SJCRH30 (cell line): Measurements from ENCODE around the gene CACNA1H. TPM values are rescaled to one million over a fixed set of nuclear protein-coding genes. Genes with fewer than 3 reads are reported as not detected.

Experiments
- DNase-seq, 2 experiments: peaks; one replicate each; pipeline ENCODE4 v3.0.0-alpha.2; 2015 to 2020
- H3K27ac ChIP-seq: fragments of 250-450 bp; sonication (Bioruptor Pico); 2 replicates; pipeline ENCODE4 v1.5.1; 2020; ENCODE audit warnings: mild to moderate bottlenecking, moderate library complexity
- H3K27me3 ChIP-seq: fragments of 250-450 bp; sonication (Bioruptor Pico); 2 replicates; pipeline ENCODE4 v1.5.1; 2020; ENCODE audit warnings: mild to moderate bottlenecking, moderate library complexity
- H3K36me3 ChIP-seq: fragments of 250-450 bp; sonication (Bioruptor Pico); 2 replicates; pipeline ENCODE4 v1.5.1; 2020; ENCODE audit warnings: mild to moderate bottlenecking, moderate library complexity
- H3K4me1 ChIP-seq: fragments of 250-450 bp; sonication (Bioruptor Pico); 2 replicates; pipeline ENCODE4 v1.5.1; 2020; ENCODE audit warnings: mild to moderate bottlenecking, moderate library complexity
- H3K4me3 ChIP-seq: fragments of 250-450 bp; sonication (Bioruptor Pico); 2 replicates; pipeline ENCODE4 v1.5.1; 2020; ENCODE audit warnings: mild to moderate bottlenecking, moderate library complexity
- H3K9me3 ChIP-seq: fragments of 250-450 bp; sonication (Bioruptor Pico); replicated peaks from 2 replicates; pipeline ENCODE4 v1.5.1; 2020; ENCODE audit warnings: mild to moderate bottlenecking, moderate library complexity
- total RNA-seq: library from RNA; depleted of rRNA; stranded (reverse); fragments of >200 nt; shearing (Covaris generic); gene quantifications from 2 replicates; pipeline ENCODE4 v1.2.3, GENCODE V29; 2014

Gene CACNA1H
- total RNA-seq, 1 experiment from 2014 or later = 1.7 TPM

- no peak overlapping the region for H3K4me3 ChIP-seq
- DNase-seq = no peak
- no peaks in the 10 kb centered on the region for H3K9me3 ChIP-seq
- no peaks in the 10 kb centered on the region for H3K36me3 ChIP-seq
- no peak overlapping the region for H3K27ac ChIP-seq
- peaks cover 9% of the 10 kb centered on the region; the same call in 1 of the 2 replicates for H3K27me3 ChIP-seq
- H3K4me1 ChIP-seq = no peaks in the 10 kb centered on the region
These were observed 49.4 kb downstream of the CACNA1H start for GRCh38 chr16:1202274-1202673.

- no peak for DNase-seq
- Histone ChIP-seq H3K27me3 (peaks cover 9% of the 10 kb centered on the region; the same call in 1 of the 2 replicates), H3K27ac (no peak overlapping the region), H3K4me1 (no peaks in the 10 kb centered on the region), H3K4me3 (no peak overlapping the region), H3K36me3 (no peaks in the 10 kb centered on the region), H3K9me3 (no peaks in the 10 kb centered on the region)
These were observed 52.0 kb downstream of the CACNA1H start for GRCh38 chr16:1204933-1205332.

GRCh38 chr16:1206326-1206725 is 53.4 kb downstream of the CACNA1H start:
- Histone ChIP-seq H3K4me1 (no peaks in the 10 kb centered on the region), H3K4me3 (no peak overlapping the region), H3K9me3 (no peaks in the 10 kb centered on the region), H3K36me3 (no peaks in the 10 kb centered on the region), H3K27me3 (peaks cover 9% of the 10 kb centered on the region; the same call in 1 of the 2 replicates), H3K27ac (no peak overlapping the region)
- no peak for DNase-seq

- Histone ChIP-seq H3K4me3 (no peak overlapping the region), H3K36me3 (no peaks in the 10 kb centered on the region), H3K4me1 (no peaks in the 10 kb centered on the region), H3K9me3 (no peaks in the 10 kb centered on the region), H3K27me3 (peaks cover 9% of the 10 kb centered on the region; the same call in 1 of the 2 replicates), H3K27ac (no peak overlapping the region)
- no peak for DNase-seq
These were observed 53.9 kb downstream of the CACNA1H start for GRCh38 chr16:1206786-1207185.

- Histone ChIP-seq H3K27ac (no peak overlapping the region), H3K27me3 (peaks cover 9% of the 10 kb centered on the region; the same call in 1 of the 2 replicates), H3K4me1 (no peaks in the 10 kb centered on the region), H3K4me3 (no peak overlapping the region), H3K36me3 (no peaks in the 10 kb centered on the region), H3K9me3 (no peaks in the 10 kb centered on the region)
- no peak for DNase-seq
These were observed 55.4 kb downstream of the CACNA1H start for GRCh38 chr16:1208239-1208830.

GRCh38 chr16:1209081-1209480 is 56.2 kb downstream of the CACNA1H start:
- Histone ChIP-seq H3K9me3 (no peaks in the 10 kb centered on the region), H3K36me3 (no peaks in the 10 kb centered on the region), H3K4me1 (no peaks in the 10 kb centered on the region), H3K27me3 (peaks cover 9% of the 10 kb centered on the region; the same call in 1 of the 2 replicates), H3K27ac (no peak overlapping the region), H3K4me3 (no peak overlapping the region)
- no peak for DNase-seq

GRCh38 chr16:1210461-1210860 is 57.6 kb downstream of the CACNA1H start:
- Histone ChIP-seq H3K9me3 (no peaks in the 10 kb centered on the region), H3K4me1 (no peaks in the 10 kb centered on the region), H3K36me3 (no peaks in the 10 kb centered on the region), H3K4me3 (no peak overlapping the region), H3K27ac (no peak overlapping the region), H3K27me3 (peaks cover 5% of the 10 kb centered on the region; the same call in 1 of the 2 replicates)
- no peak for DNase-seq

- H3K27ac ChIP-seq = no peak overlapping the region
- H3K36me3 ChIP-seq = no peaks in the 10 kb centered on the region
- no peaks in the 10 kb centered on the region for H3K9me3 ChIP-seq
- H3K27me3 ChIP-seq = no peaks in the 10 kb centered on the region
- H3K4me1 ChIP-seq = no peaks in the 10 kb centered on the region
- H3K4me3 ChIP-seq = no peak overlapping the region
- DNase-seq = no peak
These were observed 58.8 kb downstream of the CACNA1H start for GRCh38 chr16:1211451-1212268.

- Histone ChIP-seq H3K4me1 (no peaks in the 10 kb centered on the region), H3K9me3 (no peaks in the 10 kb centered on the region), H3K4me3 (no peak overlapping the region), H3K27ac (no peak overlapping the region), H3K27me3 (no peaks in the 10 kb centered on the region), H3K36me3 (no peaks in the 10 kb centered on the region)
- DNase-seq = no peak
These were observed 59.8 kb downstream of the CACNA1H start for GRCh38 chr16:1212616-1213194.

GRCh38 chr16:1213231-1213630 is 60.3 kb downstream of the CACNA1H start:
- Histone ChIP-seq H3K27ac (no peak overlapping the region), H3K36me3 (no peaks in the 10 kb centered on the region), H3K4me3 (no peak overlapping the region), H3K9me3 (no peaks in the 10 kb centered on the region), H3K4me1 (no peaks in the 10 kb centered on the region), H3K27me3 (no peaks in the 10 kb centered on the region)
- DNase-seq = no peak

GRCh38 chr16:1213796-1214372 is 61.0 kb downstream of the CACNA1H start:
- H3K36me3 ChIP-seq = no peaks in the 10 kb centered on the region
- DNase-seq = no peak
- H3K9me3 ChIP-seq = no peaks in the 10 kb centered on the region
- H3K4me3 ChIP-seq = no peak overlapping the region
- H3K27me3 ChIP-seq = no peaks in the 10 kb centered on the region; the same call in 1 of the 2 replicates
- no peaks in the 10 kb centered on the region for H3K4me1 ChIP-seq
- no peak overlapping the region for H3K27ac ChIP-seq

- Histone ChIP-seq H3K27me3 (peaks cover 8% of the 10 kb centered on the region; the same call in 1 of the 2 replicates), H3K9me3 (no peaks in the 10 kb centered on the region), H3K4me1 (no peaks in the 10 kb centered on the region), H3K27ac (no peak overlapping the region), H3K4me3 (no peak overlapping the region), H3K36me3 (no peaks in the 10 kb centered on the region)
- no peak for DNase-seq
These were observed 61.8 kb downstream of the CACNA1H start for GRCh38 chr16:1214719-1215118.

- no peaks in the 10 kb centered on the region for H3K4me1 ChIP-seq
- no peaks in the 10 kb centered on the region for H3K36me3 ChIP-seq
- peaks cover 9% of the 10 kb centered on the region; the same call in 1 of the 2 replicates for H3K27me3 ChIP-seq
- H3K27ac ChIP-seq = no peak overlapping the region
- no peak overlapping the region for H3K4me3 ChIP-seq
- H3K9me3 ChIP-seq = no peaks in the 10 kb centered on the region
- DNase-seq = no peak
These were observed 62.8 kb downstream of the CACNA1H start for GRCh38 chr16:1215574-1216295.

- no peak for DNase-seq
- Histone ChIP-seq H3K4me1 (no peaks in the 10 kb centered on the region), H3K27me3 (peaks cover 9% of the 10 kb centered on the region; the same call in 1 of the 2 replicates), H3K36me3 (no peaks in the 10 kb centered on the region), H3K9me3 (no peaks in the 10 kb centered on the region), H3K27ac (no peak overlapping the region), H3K4me3 (no peak overlapping the region)
These were observed 63.4 kb downstream of the CACNA1H start for GRCh38 chr16:1216296-1216619.
